HG02642 (cell line): ENCODE measurements around the gene KCNS3.
"Not testable (repeated sequence)": the region's sequence is repeated elsewhere in the genome, so short reads cannot be mapped to it uniquely, and the experiment has no call there.

ENCODE experiments used
- ATAC-seq: cut with Tn5 transposase; IDR thresholded peaks from one replicate; pipeline ENCODE4 v1.9.1; 2021; ENCODE audit warnings: mild to moderate bottlenecking; ENCODE audit not compliant: unreplicated experiment, poor library complexity

Gene KCNS3

DNA sequence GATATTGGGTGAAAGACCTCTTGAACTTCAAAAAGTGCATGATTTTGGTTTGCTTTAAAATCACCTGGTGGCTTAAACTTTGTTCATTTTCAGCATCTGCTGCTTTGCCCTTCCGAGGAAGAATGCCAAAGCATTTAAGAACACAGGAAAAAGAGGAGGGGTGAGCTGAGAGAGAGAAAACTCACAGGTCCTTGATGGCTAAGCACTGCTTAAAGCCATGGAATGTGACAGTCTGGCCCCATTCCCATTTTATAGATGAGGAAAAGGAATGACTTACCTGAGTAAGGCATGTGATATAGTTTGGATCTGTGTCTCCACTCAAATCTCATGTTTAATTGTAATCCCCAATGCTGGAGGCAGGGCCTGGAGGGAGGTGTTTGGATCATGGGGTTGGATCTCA is 58.1 kb downstream of the KCNS3 start:
- ATAC-seq, result no peak

- ATAC-seq, result no peak
Observed at GRCh38 chr2:17940091-17940630, 61.7 kb downstream of the KCNS3 start.

- no peak for ATAC-seq
Observed at GRCh38 chr2:17943444-17943843, 65.0 kb downstream of the KCNS3 start.

DNA sequence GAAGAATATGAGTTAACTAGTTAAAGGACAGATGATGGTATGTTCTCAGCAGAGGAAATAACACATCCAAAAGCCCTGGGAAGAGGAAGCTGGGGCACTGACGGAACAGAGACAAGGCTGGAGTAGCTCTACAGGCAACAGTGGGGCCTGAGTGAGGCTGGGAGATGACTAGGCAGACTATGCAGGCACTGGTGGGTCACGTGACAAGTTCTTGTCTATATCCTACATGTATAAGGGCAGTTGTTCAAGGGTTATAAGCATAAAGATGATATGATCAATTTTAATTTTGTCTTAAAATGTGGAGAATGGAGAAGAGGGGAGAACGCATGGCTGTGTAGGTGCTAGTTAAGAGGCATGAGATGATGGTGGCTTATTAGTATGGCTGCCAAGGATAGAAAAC is 68.6 kb downstream of the KCNS3 start:
- no peak for ATAC-seq

GRCh38 chr2:17950006-17950405 is 71.5 kb downstream of the KCNS3 start:
- no peak for ATAC-seq

DNA sequence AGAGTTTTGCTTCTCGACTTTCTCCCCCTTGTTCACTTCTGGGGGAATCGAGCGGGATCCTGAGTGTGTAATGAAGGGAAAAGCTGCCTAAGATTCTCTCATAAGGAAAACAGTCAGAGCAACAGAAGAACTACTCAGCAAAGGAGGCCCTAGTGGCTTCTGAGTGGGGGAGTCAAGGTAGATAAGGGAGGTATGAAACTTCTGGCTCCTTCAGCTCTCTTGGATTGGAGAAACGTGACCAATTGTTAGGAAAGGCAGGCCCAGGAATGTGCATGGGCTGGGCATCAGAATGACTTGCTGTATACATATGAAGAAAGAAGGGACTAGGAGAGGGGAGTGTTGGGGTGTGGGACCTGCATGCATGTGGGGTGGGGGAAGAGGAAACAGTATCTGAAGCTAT is 73.1 kb downstream of the KCNS3 start:
- no peak for ATAC-seq

- ATAC-seq, result no peak
Observed at GRCh38 chr2:17958466-17959092, 80.1 kb downstream of the KCNS3 start.

GRCh38 chr2:17959356-17959755 is 80.9 kb downstream of the KCNS3 start:
- no peak for ATAC-seq

DNA sequence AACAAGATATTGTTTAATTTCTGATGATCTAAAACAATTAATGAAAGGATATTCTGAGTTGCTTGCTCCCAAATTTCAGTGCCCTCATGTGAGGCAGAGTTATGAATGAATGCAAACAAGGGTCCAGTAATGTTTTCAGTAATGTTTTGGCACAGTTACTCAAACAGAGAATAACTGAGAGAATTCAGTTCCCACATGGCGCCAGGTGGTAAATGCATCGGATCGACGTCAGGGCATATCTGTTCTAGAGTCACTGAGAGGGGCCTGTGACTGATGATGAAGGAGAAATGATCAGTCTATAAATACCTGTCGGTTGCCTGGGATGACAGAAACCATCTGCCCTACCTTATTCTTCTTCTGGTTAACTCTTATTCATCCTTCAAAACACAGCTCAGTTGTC is 81.4 kb downstream of the KCNS3 start:
- ATAC-seq, result no peak

DNA sequence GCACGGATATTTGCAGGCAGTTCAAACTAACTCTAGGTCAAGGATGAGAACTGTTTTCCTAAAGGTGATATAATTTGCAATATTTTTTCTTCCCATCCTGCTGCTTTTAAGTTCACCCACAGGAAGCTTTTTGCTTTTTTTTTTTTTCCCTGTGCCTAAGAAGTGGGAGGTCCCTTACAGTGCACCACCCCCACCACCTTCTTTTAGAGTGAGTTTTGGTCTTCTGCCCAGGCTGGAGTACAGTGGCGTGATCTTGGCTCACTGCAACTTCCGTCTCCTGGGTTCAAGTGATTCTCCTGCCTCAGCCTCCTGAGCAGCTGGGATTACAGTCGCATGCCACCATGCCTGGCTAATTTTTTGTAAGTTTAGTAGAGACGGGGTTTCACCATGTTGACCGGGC is 82.5 kb downstream of the KCNS3 start:
- no peak for ATAC-seq

- ATAC-seq, result no peak
Observed at GRCh38 chr2:17961789-17962188, 83.3 kb downstream of the KCNS3 start.

- no peak for ATAC-seq
Observed at GRCh38 chr2:17962876-17963275, 84.4 kb downstream of the KCNS3 start.

- not testable (repeated sequence) for ATAC-seq
Observed at GRCh38 chr2:17963571-17963970, 85.1 kb downstream of the KCNS3 start.

GRCh38 chr2:17965196-17965595 is 86.7 kb downstream of the KCNS3 start:
- ATAC-seq, result no peak

DNA sequence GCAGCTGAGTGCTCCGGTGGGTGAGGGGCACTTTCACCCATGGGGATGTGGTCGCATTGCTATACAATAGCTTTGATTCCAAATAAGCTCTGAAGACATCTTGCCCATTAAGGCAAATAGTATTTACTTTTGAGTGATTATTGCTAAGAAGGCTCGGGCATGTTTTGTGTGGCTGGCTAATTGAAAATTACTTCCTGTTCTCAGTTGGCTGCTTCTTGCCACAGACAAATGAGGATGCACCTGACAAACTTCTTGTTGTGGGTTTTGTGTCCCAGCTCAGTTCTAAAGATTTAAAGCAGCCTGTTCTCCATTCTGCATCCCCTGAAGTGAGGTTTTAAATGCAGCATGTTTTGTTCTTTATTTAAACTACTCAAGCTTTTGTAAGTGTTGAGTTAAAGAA is 88.3 kb downstream of the KCNS3 start:
- no peak for ATAC-seq

DNA sequence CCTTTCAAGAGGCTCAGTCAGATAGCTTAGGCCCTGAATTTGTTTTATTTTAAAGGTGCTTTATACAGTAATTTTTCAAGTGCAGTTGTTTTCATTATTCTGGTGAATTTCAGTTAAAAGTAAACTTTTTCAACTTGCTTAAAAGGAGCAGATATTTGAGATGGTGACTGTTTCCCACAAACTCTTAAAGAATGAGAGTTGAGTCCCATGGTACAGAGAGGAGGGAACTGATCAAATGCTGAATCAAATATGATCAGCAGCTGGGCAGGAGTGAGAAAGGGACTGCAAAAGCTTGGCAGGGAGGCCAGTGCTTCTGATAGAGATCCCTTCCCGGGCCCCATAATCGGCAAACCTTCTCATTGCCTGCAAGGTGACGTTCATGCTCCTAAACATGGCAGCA is 91.2 kb downstream of the KCNS3 start:
- no peak for ATAC-seq

GRCh38 chr2:17971531-17972125 is 93.2 kb downstream of the KCNS3 start:
- ATAC-seq, result no peak

DNA sequence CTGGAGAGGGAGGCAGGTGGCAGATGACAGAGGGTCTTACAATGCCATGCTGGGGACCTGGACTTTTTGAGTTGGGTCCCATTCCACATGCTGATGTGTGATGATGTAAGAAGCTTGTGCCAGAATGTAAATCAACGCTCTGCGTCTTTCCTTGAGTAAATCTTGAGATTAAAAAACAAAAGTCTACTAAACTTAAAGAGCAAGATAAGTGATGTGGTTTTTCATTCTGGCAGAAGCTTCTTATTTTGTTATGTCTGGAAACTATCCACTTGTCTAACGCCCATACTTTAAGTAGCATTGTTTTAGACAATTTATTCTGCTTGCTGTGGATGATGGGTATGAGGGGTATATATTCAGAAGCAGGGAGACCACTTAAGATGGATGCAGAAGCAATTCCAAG is 94.5 kb downstream of the KCNS3 start:
- no peak for ATAC-seq

DNA sequence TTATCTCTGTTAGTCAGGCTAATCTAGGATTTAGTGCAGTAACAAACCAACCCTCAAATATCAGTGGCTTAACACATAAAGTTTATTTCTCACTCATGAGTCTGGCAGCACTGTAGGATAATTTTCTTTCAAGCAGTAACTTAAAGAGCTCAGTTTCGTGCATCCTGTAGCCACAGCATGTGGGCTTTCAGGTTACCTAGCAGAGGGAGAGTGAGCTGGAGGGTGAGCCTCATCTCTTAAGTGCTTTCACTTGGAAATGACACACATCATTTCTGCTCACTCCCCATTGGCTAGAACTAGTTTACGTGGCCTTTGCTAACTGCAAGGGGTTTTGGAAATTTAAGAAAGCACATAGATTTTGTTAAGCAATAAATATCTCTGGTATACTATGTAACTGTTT is 96.9 kb downstream of the KCNS3 start:
- no peak for ATAC-seq

- no peak for ATAC-seq
Observed at GRCh38 chr2:17976871-17977746, 98.6 kb downstream of the KCNS3 start.

DNA sequence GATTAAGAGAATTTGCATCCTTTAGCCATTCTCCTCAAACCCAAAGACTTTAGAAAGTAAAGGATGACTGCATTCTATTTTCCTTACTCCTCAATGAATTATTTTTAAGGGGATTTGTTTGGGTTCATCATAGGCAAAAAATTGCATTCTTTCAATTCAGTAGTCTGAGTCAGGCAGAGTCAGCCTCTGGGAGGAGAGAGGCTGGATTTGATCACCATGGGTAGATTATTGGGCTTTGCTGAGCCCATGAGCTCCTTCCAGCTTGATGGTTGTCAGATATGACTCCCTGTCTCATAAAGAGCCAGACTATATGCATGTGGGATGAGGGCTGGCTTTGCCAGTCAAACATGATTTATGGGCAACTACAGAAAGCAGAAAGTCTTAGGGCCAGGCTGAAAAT is 101.2 kb downstream of the KCNS3 start:
- no peak for ATAC-seq
